Measurements from ENCODE around the gene EBNA1BP2.
"Not testable (repeated sequence)": the region's sequence is repeated elsewhere in the genome, so short reads cannot be mapped to it uniquely, and the experiment has no call there.

EBNA1BP2 gene

GRCh38 chr1:43171876-43172526, at the start of gene EBNA1BP2, which contains the start of gene CFAP57:
TSS of gene EBNA1BP2 (minus strand) at chr1:43172290. CDS start at chr1:43172118, 172 bp downstream.
TSS of gene CFAP57 (plus strand) at chr1:43172330. CDS start at chr1:43172754, 424 bp downstream.
- peak; percentile 90 to 92 for DNase-seq

GRCh38 chr1:43221797-43222196, 49.7 kb upstream of the EBNA1BP2 start:
- no peak for DNase-seq

- DNase-seq: no peak
Observed at GRCh38 chr1:43220905-43221778, 49.1 kb upstream of the EBNA1BP2 start.

GRCh38 chr1:43217747-43218146, 45.7 kb upstream of the EBNA1BP2 start:
- DNase-seq: no peak

GRCh38 chr1:43214501-43215444, 42.7 kb upstream of the EBNA1BP2 start:
- DNase-seq: no peak

- not testable (repeated sequence) for DNase-seq
Observed at GRCh38 chr1:43208277-43208676, 36.2 kb upstream of the EBNA1BP2 start.

- no peak for DNase-seq
Observed at GRCh38 chr1:43207229-43207853, 35.3 kb upstream of the EBNA1BP2 start.

GRCh38 chr1:43206600-43207228, 34.6 kb upstream of the EBNA1BP2 start:
- no peak for DNase-seq

- DNase-seq: no peak
Observed at GRCh38 chr1:43205671-43206070, 33.6 kb upstream of the EBNA1BP2 start.

- DNase-seq: no peak
Observed at GRCh38 chr1:43204394-43204793, 32.3 kb upstream of the EBNA1BP2 start.

- DNase-seq: no peak
Observed at GRCh38 chr1:43203859-43204258, 31.8 kb upstream of the EBNA1BP2 start.

GRCh38 chr1:43199093-43199726, 27.1 kb upstream of the EBNA1BP2 start:
- no peak for DNase-seq

GRCh38 chr1:43197343-43198127, 25.4 kb upstream of the EBNA1BP2 start:
- DNase-seq: no peak

- no peak for DNase-seq
Observed at GRCh38 chr1:43194509-43194908, 22.4 kb upstream of the EBNA1BP2 start.

GRCh38 chr1:43188106-43188505, 16.0 kb upstream of the EBNA1BP2 start:
- DNase-seq: no peak

GRCh38 chr1:43184995-43185394, 12.9 kb upstream of the EBNA1BP2 start:
- no peak for DNase-seq

GRCh38 chr1:43184388-43184787, 12.3 kb upstream of the EBNA1BP2 start:
- DNase-seq: no peak

GRCh38 chr1:43177691-43178090, 5.6 kb upstream of the EBNA1BP2 start:
- DNase-seq: no peak

GRCh38 chr1:43174873-43175272, 2.8 kb upstream of the EBNA1BP2 start:
- DNase-seq: no peak

GRCh38 chr1:43172527-43172972, 460 bp upstream of the EBNA1BP2 start:
- peak; percentile 86 for DNase-seq
